Fibroblast of lung (primary cell): Measurements from ENCODE around the gene TTC39B. TPM values are rescaled to one million over a fixed set of nuclear protein-coding genes. Genes with fewer than 3 reads are reported as not detected.
A peak's percentile ranks its signal among the peaks of the same experiment; 100 is the strongest.

Source experiments
- DNase-seq, 2 donors: peaks; one replicate each; pipeline versions ENCODE4 v3.0.0 to v3.0.0-alpha.2; 2010; ENCODE audit warnings: low read depth in 2 of 2
- H2AFZ ChIP-seq: 2 replicates; pipeline ENCODE4 v1.5.1; 2012; ENCODE audit warnings: low read length, control low read depth, inconsistent platforms
- H3K27ac ChIP-seq: 2 replicates; pipeline ENCODE4 v1.5.1; 2011; ENCODE audit warnings: low read length, control low read depth; ENCODE audit not compliant: insufficient read depth
- H3K27me3 ChIP-seq: 2 replicates; pipeline ENCODE4 v1.5.1; 2011; ENCODE audit warnings: mild to moderate bottlenecking, low read length; ENCODE audit not compliant: control insufficient read depth, insufficient read depth
- H3K36me3 ChIP-seq: 2 replicates; pipeline ENCODE4 v1.5.1; 2011; ENCODE audit warnings: low read length; ENCODE audit not compliant: control insufficient read depth, insufficient read depth
- H3K4me1 ChIP-seq: 2 replicates; pipeline ENCODE4 v1.5.1; 2011; ENCODE audit warnings: low read length; ENCODE audit not compliant: control insufficient read depth, insufficient read depth; ENCODE audit errors: extremely low read depth
- H3K4me2 ChIP-seq: 2 replicates; pipeline ENCODE4 v1.5.1; 2011; ENCODE audit warnings: low read length, control low read depth; ENCODE audit not compliant: insufficient read depth; ENCODE audit errors: extremely low read depth
- H3K4me3 ChIP-seq, 4 experiments: fragments of 200-600 bp in 1 of 4; sonication (generic) in 1 of 4; replicated peaks in 1 of 4; 2 replicates each; pipeline ENCODE4 v1.5.1; 2011 to 2016; ENCODE audit warnings: low read length in 4 of 4, low read depth in 3 of 4, mild to moderate bottlenecking in 3 of 4, control low read depth in 2 of 4, inconsistent platforms in 1 of 4, mixed read lengths in 1 of 4; ENCODE audit not compliant: insufficient read depth in 1 of 4; ENCODE audit errors: control extremely low read depth in 1 of 4
- H3K79me2 ChIP-seq: 2 replicates; pipeline ENCODE4 v1.5.1; 2012; ENCODE audit warnings: mild to moderate bottlenecking, low read length, inconsistent platforms; ENCODE audit not compliant: control insufficient read depth, insufficient read depth
- H3K9ac ChIP-seq: 2 replicates; pipeline ENCODE4 v1.5.1; 2011; ENCODE audit warnings: mild to moderate bottlenecking, low read length, control low read depth; ENCODE audit not compliant: insufficient read depth
- H3K9me3 ChIP-seq: 2 replicates; pipeline ENCODE4 v1.5.1; 2012; ENCODE audit warnings: low read depth, low read length; ENCODE audit not compliant: control insufficient read depth, insufficient read depth
- H4K20me1 ChIP-seq: 2 replicates; pipeline ENCODE4 v1.5.1; 2011; ENCODE audit warnings: low read length; ENCODE audit not compliant: control insufficient read depth, insufficient read depth; ENCODE audit errors: extremely low read depth
- EZH2 ChIP-seq: IDR thresholded peaks from 2 replicates; pipeline ENCODE4 v1.5.1; 2012; ENCODE audit warnings: low read length, control low read depth, mild to moderate bottlenecking; ENCODE audit errors: missing control alignments
- polyA plus RNA-seq, 2 donors: library from polyadenylated mRNA; depleted of rRNA in 1 of 2; stranded (reverse) in 1 of 2; unstranded in 1 of 2; fragments of >200 nt; gene quantifications; 2 replicates each; pipeline ENCODE4 v1.2.1, GENCODE V29; 2011 to 2012; ENCODE audit warnings: missing spikeins in 1 of 2
- total RNA-seq: library from RNA; depleted of rRNA; stranded (reverse); fragments of >200 nt; gene quantifications from 2 replicates; pipeline ENCODE4 v1.2.1, GENCODE V29; 2014
- TF ChIP-seq, protein P1 (sequence below), 2 donors: IDR thresholded peaks in 1 of 2; conservative IDR thresholded peaks in 1 of 2; 1 replicate in 1 of 2; 2 replicates in 1 of 2; pipeline ENCODE4 v1.5.1; 2011 to 2012; ENCODE audit warnings: low read length in 2 of 2, control low read depth in 1 of 2, inconsistent platforms in 1 of 2, low read depth in 1 of 2, mild to moderate bottlenecking in 1 of 2

The TTC39B gene
- total and polyA plus RNA-seq, 2 donors (not counting 1 experiment from before 2014, with no cell fraction given), result 6.2 to 16.8 TPM

- no peaks in the 10 kb centered on the region for H3K9me3 ChIP-seq
- H2AFZ ChIP-seq, result no peak overlapping the region
- no peak overlapping the region for H3K4me2 ChIP-seq
- no peak overlapping the region for H3K9ac ChIP-seq
- H3K27ac ChIP-seq, result peak overlapping the region; percentile 13
- no peak overlapping the region for H3K4me3 ChIP-seq
- H4K20me1 ChIP-seq, result no peaks in the 10 kb centered on the region
- no peaks in the 10 kb centered on the region for H3K79me2 ChIP-seq
- peaks cover 6% of the 10 kb centered on the region for H3K4me1 ChIP-seq
- DNase-seq, result no peak
- TF ChIP-seq EZH2, result no peak
- TF ChIP-seq, protein P1, sequence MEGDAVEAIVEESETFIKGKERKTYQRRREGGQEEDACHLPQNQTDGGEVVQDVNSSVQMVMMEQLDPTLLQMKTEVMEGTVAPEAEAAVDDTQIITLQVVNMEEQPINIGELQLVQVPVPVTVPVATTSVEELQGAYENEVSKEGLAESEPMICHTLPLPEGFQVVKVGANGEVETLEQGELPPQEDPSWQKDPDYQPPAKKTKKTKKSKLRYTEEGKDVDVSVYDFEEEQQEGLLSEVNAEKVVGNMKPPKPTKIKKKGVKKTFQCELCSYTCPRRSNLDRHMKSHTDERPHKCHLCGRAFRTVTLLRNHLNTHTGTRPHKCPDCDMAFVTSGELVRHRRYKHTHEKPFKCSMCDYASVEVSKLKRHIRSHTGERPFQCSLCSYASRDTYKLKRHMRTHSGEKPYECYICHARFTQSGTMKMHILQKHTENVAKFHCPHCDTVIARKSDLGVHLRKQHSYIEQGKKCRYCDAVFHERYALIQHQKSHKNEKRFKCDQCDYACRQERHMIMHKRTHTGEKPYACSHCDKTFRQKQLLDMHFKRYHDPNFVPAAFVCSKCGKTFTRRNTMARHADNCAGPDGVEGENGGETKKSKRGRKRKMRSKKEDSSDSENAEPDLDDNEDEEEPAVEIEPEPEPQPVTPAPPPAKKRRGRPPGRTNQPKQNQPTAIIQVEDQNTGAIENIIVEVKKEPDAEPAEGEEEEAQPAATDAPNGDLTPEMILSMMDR (conservative IDR thresholded peaks at IDR 0.05 in 1 of 2, IDR thresholded peaks at IDR 0.05 in 1 of 2; ENCODE audit: low read depth in 1 of 2, low read length in 2 of 2), result no peak
- no peaks in the 10 kb centered on the region for H3K36me3 ChIP-seq
- no peaks in the 10 kb centered on the region for H3K27me3 ChIP-seq
Measured at GRCh38 chr9:15248621-15249020, 58.4 kb downstream of the TTC39B start.

- TF ChIP-seq, protein P1 (conservative IDR thresholded peaks at IDR 0.05 in 1 of 2, IDR thresholded peaks at IDR 0.05 in 1 of 2; ENCODE audit: low read depth in 1 of 2, low read length in 2 of 2), result no peak
- no peak for TF ChIP-seq EZH2
- Histone ChIP-seq H3K36me3 (no peaks in the 10 kb centered on the region), H3K9me3 (no peaks in the 10 kb centered on the region), H3K9ac (no peak overlapping the region), H4K20me1 (no peaks in the 10 kb centered on the region), H3K4me2 (no peak overlapping the region), H3K4me1 (peaks cover 9% of the 10 kb centered on the region), H3K27ac (no peak overlapping the region), H3K4me3 (no peak overlapping the region), H3K27me3 (no peaks in the 10 kb centered on the region), H3K79me2 (no peaks in the 10 kb centered on the region), H2AFZ (no peak overlapping the region)
- no peak for DNase-seq
Measured at GRCh38 chr9:15248081-15248480, 58.9 kb downstream of the TTC39B start.

DNA sequence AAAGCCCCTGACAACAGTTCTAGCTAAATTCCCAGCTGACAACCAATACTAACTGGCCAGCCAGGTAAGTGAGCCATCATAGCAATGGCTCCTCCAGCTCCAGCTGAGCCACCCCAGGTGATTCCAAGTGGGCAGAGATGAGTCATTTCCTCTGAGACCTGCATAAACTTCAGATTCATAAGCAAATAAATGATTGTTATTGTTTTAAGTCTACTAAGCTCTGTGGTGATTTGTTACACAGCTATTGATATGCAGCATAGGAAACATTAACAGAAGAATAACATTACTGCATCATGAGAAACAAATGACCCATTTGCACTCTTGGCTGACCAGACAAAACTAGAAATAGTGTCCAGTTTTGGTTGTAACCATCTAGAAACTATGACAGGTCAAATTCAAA lies 60.3 kb downstream of the TTC39B start:
- DNase-seq, result peak in 1 of 2 donors; percentile 43
- Histone ChIP-seq H3K36me3 (no peaks in the 10 kb centered on the region), H3K4me1 (peaks cover 9% of the 10 kb centered on the region), H3K4me3 (no peak overlapping the region), H4K20me1 (no peaks in the 10 kb centered on the region), H3K9ac (no peak overlapping the region), H3K79me2 (no peaks in the 10 kb centered on the region), H2AFZ (no peak overlapping the region), H3K27ac (no peak overlapping the region), H3K4me2 (no peak overlapping the region), H3K9me3 (no peaks in the 10 kb centered on the region), H3K27me3 (no peaks in the 10 kb centered on the region)
- TF ChIP-seq EZH2, result no peak
- TF ChIP-seq, protein P1 (conservative IDR thresholded peaks at IDR 0.05 in 1 of 2, IDR thresholded peaks at IDR 0.05 in 1 of 2; ENCODE audit: low read depth in 1 of 2, low read length in 2 of 2), result no peak
